Measurements from ENCODE around the gene CEP350.

DNA sequence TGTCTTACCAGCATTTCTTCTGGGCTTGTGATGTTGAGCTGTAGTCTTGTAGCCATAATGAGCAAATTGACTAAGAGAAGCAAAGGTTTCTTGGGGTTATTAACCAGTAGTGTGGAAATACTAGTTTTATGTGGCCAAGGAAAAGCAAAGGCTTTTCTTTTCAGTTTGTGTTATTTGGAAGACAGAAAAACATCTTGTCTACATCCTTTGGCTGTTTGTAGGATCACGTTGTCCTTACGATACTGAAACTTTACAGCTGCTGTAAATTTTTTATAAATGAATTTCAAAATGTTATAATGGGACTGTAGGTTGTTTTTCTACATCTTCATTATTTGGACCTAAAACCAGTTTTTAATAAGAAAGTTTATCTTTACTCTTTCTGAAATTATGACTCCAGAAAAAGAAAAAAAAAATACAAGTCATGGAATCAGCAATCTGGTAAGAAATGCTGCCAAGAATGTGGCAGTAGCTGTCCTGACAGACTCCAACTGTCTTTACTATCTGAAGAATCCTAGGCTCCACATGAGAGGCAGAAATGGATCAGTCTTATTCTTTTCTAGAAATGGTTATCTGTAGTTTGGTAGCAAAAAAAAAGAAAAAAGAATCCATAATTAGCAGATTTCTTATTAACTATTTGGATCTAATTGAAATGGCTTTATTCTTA is 158.5 kb downstream of the CEP350 start:
- TF ChIP-seq EZH2 (IDR thresholded peaks at IDR 0.05), result no peak
- TF ChIP-seq POLR2AphosphoS5 (IDR thresholded peaks at IDR 0.05; ENCODE audit: borderline replicate concordance, low read depth, low read length), result no peak
- TF ChIP-seq FOXP2 (optimal IDR thresholded peaks at IDR 0.05; ENCODE audit: control extremely low read depth, extremely low read length, insufficient read depth), result no peak
